H1 (cell line): ENCODE measurements around the gene CEP104. TPM values are rescaled to one million over a fixed set of nuclear protein-coding genes. Genes with fewer than 3 reads are reported as not detected.
"Not testable (repeated sequence)": the region's sequence is repeated elsewhere in the genome, so short reads cannot be mapped to it uniquely, and the experiment has no call there.

ENCODE experiments used
- CTCF ChIA-PET: fragments of 300-600 bp; sonication (Branson Sonifier 250); formaldehyde crosslinking; loops from one replicate; lab custom pipeline; 2021; ENCODE audit not compliant: partially characterized antibody; lab: Charles Lee
- POLR2A ChIA-PET: fragments of 300-600 bp; sonication (Branson Sonifier 250); formaldehyde crosslinking; loops from one replicate; lab custom pipeline; 2021; ENCODE audit warnings: inconsistent platforms; ENCODE audit not compliant: partially characterized antibody; lab: Charles Lee
- DNase-seq, 2 experiments: peaks; one replicate each; pipeline versions ENCODE4 v3.0.0 to v3.0.0-alpha.2; 2010 to 2022; ENCODE audit warnings: low spot score in 2 of 2, low read depth in 1 of 2, mixed read lengths in 1 of 2
- FAIRE-seq: peaks from 2 replicates; lab custom pipeline; 2011; peaks lifted over from hg19 to GRCh38; lab: Jason Lieb, UNC
- H2AFZ ChIP-seq: 2 replicates; pipeline ENCODE4 v1.8.1; 2012; ENCODE audit warnings: low read length, inconsistent platforms
- H2AK5ac ChIP-seq: 2 replicates; pipeline ENCODE4 v1.6.1; 2013; ENCODE audit warnings: low read depth, low read length
- H2BK120ac ChIP-seq: replicated peaks from 2 replicates; pipeline ENCODE3; 2013; ENCODE audit warnings: low read depth, low read length, inconsistent platforms
- H2BK12ac ChIP-seq: 2 replicates; pipeline ENCODE4 v1.6.1; 2013; ENCODE audit warnings: low read depth, low read length
- H2BK15ac ChIP-seq: 2 replicates; pipeline ENCODE4 v1.6.1; 2013; ENCODE audit warnings: low read length
- H2BK20ac ChIP-seq: 2 replicates; pipeline ENCODE4 v1.6.1; 2013; ENCODE audit warnings: low read length
- H2BK5ac ChIP-seq: 2 replicates; pipeline ENCODE4 v1.6.1; 2013; ENCODE audit warnings: low read depth, low read length
- H3K14ac ChIP-seq: 2 replicates; pipeline ENCODE4 v1.6.1; 2013; ENCODE audit warnings: inconsistent platforms; ENCODE audit not compliant: insufficient read length
- H3K18ac ChIP-seq: 2 replicates; pipeline ENCODE4 v1.6.1; 2013; ENCODE audit warnings: low read length; ENCODE audit errors: extremely low read depth
- H3K23ac ChIP-seq: 2 replicates; pipeline ENCODE4 v1.6.1; 2013; ENCODE audit warnings: inconsistent platforms; ENCODE audit not compliant: insufficient read length
- H3K23me2 ChIP-seq: 2 replicates; pipeline ENCODE4 v1.6.1; 2013; ENCODE audit warnings: low read depth, low read length
- H3K27ac ChIP-seq: 2 replicates; pipeline ENCODE4 v1.6.1; 2011; ENCODE audit warnings: low read depth, low read length, inconsistent platforms
- H3K27me3 ChIP-seq, 4 experiments: replicated peaks in 1 of 4; 1 replicate in 1 of 4; 2 replicates in 3 of 4; pipeline versions ENCODE4 v1.6.1 to v1.8.1; 2011 to 2013; ENCODE audit warnings: low read length in 3 of 4, mild to moderate bottlenecking in 3 of 4, inconsistent platforms in 2 of 4, mixed read lengths in 2 of 4, moderate library complexity in 1 of 4; ENCODE audit not compliant: control insufficient read depth in 3 of 4, insufficient read depth in 3 of 4; ENCODE audit errors: extremely low read depth in 1 of 4
- H3K36me3 ChIP-seq, 4 experiments: 2 replicates each; pipeline versions ENCODE4 v1.6.1 to v1.8.1; 2011 to 2013; ENCODE audit warnings: mild to moderate bottlenecking in 4 of 4, low read length in 3 of 4, moderate library complexity in 2 of 4, control low read depth in 1 of 4, inconsistent platforms in 1 of 4; ENCODE audit not compliant: insufficient read depth in 4 of 4, control insufficient read depth in 2 of 4
- H3K4ac ChIP-seq: replicated peaks from 2 replicates; pipeline ENCODE3; 2013; ENCODE audit warnings: low read length, low read depth, mixed read lengths, inconsistent platforms; ENCODE audit not compliant: insufficient read length
- H3K4me1 ChIP-seq, 4 experiments: replicated peaks in 1 of 4; 1 replicate in 1 of 4; 2 replicates in 3 of 4; pipeline versions ENCODE4 v1.6.1 to v1.8.1; 2011 to 2013; ENCODE audit warnings: low read length in 3 of 4, inconsistent platforms in 2 of 4, mixed read lengths in 1 of 4; ENCODE audit not compliant: insufficient read depth in 4 of 4, control insufficient read depth in 3 of 4
- H3K4me2 ChIP-seq, 2 experiments: 2 replicates each; pipeline versions ENCODE4 v1.6.1 to v1.8.1; 2011 to 2013; ENCODE audit warnings: low read depth in 2 of 2, low read length in 2 of 2, control low read depth in 1 of 2, inconsistent platforms in 1 of 2, mild to moderate bottlenecking in 1 of 2; ENCODE audit not compliant: insufficient read depth in 1 of 2
- H3K4me3 ChIP-seq, 4 experiments: fragments of 200-600, 300-600 bp in 1 of 4; sonication (generic), shearing (Covaris generic), sonication (Bioruptor Twin) in 1 of 4; 2 replicates each; pipeline versions ENCODE4 v1.5.1 to v1.8.1; 2011 to 2016; ENCODE audit warnings: low read length in 4 of 4, low read depth in 3 of 4, control low read depth in 2 of 4, inconsistent platforms in 2 of 4, mild to moderate bottlenecking in 2 of 4, mixed read lengths in 1 of 4, moderate library complexity in 1 of 4; ENCODE audit not compliant: insufficient read depth in 2 of 4; ENCODE audit errors: extremely low read depth in 1 of 4
- H3K56ac ChIP-seq: replicated peaks from 2 replicates; pipeline ENCODE3; 2013; ENCODE audit warnings: low read depth, mild to moderate bottlenecking, mixed read lengths, low read length, inconsistent platforms; ENCODE audit not compliant: insufficient read length
- H3K79me1 ChIP-seq: 2 replicates; pipeline ENCODE4 v1.6.1; 2013; ENCODE audit warnings: low read depth, low read length, control low read depth
- H3K79me2 ChIP-seq, 2 experiments: 2 replicates each; pipeline versions ENCODE4 v1.6.1 to v1.8.1; 2012 to 2013; ENCODE audit warnings: low read length in 2 of 2, mild to moderate bottlenecking in 2 of 2, inconsistent platforms in 1 of 2; ENCODE audit not compliant: insufficient read depth in 2 of 2, control insufficient read depth in 1 of 2
- H3K9ac ChIP-seq, 4 experiments: replicated peaks in 1 of 4; 1 replicate in 1 of 4; 2 replicates in 3 of 4; pipeline versions ENCODE4 v1.6.1 to v1.8.1; 2011 to 2013; ENCODE audit warnings: low read depth in 3 of 4, low read length in 3 of 4, control low read depth in 2 of 4, mild to moderate bottlenecking in 2 of 4, moderate library complexity in 2 of 4, inconsistent platforms in 1 of 4; ENCODE audit errors: extremely low read depth in 1 of 4
- H3K9me3 ChIP-seq, 2 experiments: 2 replicates each; pipeline versions ENCODE4 v1.6.1 to v1.8.1; 2012 to 2013; ENCODE audit warnings: mild to moderate bottlenecking in 2 of 2, moderate library complexity in 2 of 2, control low read depth in 1 of 2, inconsistent platforms in 1 of 2, low read depth in 1 of 2, low read length in 1 of 2, mixed read lengths in 1 of 2; ENCODE audit not compliant: insufficient read depth in 2 of 2
- H4K20me1 ChIP-seq, 2 experiments: replicated peaks in 1 of 2; 2 replicates each; pipeline versions ENCODE3 to v1.8.1; 2011 to 2013; ENCODE audit warnings: inconsistent platforms in 2 of 2, low read length in 2 of 2, mild to moderate bottlenecking in 1 of 2; ENCODE audit not compliant: insufficient read depth in 2 of 2, control insufficient read depth in 1 of 2
- H4K5ac ChIP-seq: 2 replicates; pipeline ENCODE4 v1.6.1; 2013; ENCODE audit warnings: low read length, low read depth, mixed read lengths, inconsistent platforms; ENCODE audit not compliant: insufficient read length
- H4K8ac ChIP-seq: 2 replicates; pipeline ENCODE4 v1.8.0; 2013; ENCODE audit warnings: mild to moderate bottlenecking, moderate library complexity, low read length, inconsistent platforms; ENCODE audit not compliant: insufficient read depth; ENCODE audit errors: extremely low read depth
- H4K91ac ChIP-seq: replicated peaks from 2 replicates; pipeline ENCODE3; 2013; ENCODE audit warnings: low read length, mixed read lengths, inconsistent platforms; ENCODE audit not compliant: insufficient read length
- WGBS, 2 experiments: shearing (Covaris generic) in 1 of 2; methylation state at CpG; one replicate each; pipeline versions ENCODE4 v1.1.6 to v1.1.7; 2013 to 2015; ENCODE audit warnings: low lambda C conversion rate in 2 of 2, mixed read lengths in 2 of 2, inconsistent platforms in 1 of 2, low coverage in 1 of 2, missing lambda C conversion rate in 1 of 2; ENCODE audit not compliant: insufficient replicate concordance in 2 of 2, insufficient coverage in 1 of 2, insufficient read length in 1 of 2; ENCODE audit errors: extremely low coverage in 1 of 2, missing lambda C conversion rate in 1 of 2; 5-methylcytosine and 5-hydroxymethylcytosine counted together
- polyA plus RNA-seq, 7 experiments: library from polyadenylated mRNA; depleted of rRNA in 3 of 7; stranded (reverse) in 5 of 7; unstranded in 2 of 7; fragments of >200 nt in 5 of 7; fragments of 200-250 nt in 2 of 7; gene quantifications; 1 replicate in 5 of 7; 2 replicates in 1 of 7; 4 replicates in 1 of 7; pipeline versions ENCODE4 v1.2.1 to v1.2.3, GENCODE V29; 2011 to 2013; ENCODE audit warnings: missing spikeins in 2 of 7, mixed read lengths in 2 of 7
- total RNA-seq: library from RNA; stranded (reverse); fragmentation: NEBNext Ultra II Directional; extraction: Animal tissue kit (Norgen Biotek cat#: 25700); gene quantifications from 2 replicates; pipeline ENCODE4 v1.2.1, GENCODE V29; 2021

Gene CEP104
- total and polyA plus RNA-seq, 2 of the 8 experiments (the other 6 are each of a cell fraction or from before 2014, with no cell fraction given), result 8.0 to 43.9 TPM

DNA sequence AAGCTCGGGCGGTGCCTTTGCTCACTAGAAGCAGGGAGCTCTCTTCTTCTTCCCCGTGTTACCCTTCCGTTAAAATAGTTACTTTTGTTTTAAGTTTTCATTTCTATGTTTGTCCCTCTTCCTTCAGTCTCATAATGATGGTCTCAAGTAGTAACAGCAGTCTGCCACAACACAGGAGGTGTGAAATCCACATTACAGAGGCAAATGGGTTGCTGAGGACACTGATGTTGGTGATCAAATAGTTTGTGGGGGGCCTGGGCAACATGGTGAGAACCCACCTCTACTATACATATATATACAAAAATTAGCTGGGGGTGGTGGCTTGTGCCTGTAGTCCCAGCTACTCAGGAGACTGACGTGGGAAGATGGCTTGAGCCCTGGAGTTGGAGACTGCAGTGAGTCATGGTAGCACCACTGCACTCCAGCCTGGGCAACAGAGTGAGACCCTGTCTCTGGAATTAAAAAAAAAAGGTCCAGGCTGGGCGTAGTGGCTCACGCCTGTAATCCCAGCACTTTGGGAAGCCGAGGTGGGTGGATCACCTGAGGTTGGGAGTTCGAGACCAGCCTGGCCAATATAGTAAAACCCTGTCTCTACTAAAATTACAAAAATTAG is 46.8 kb downstream of the CEP104 start:
- H2BK15ac ChIP-seq, H3K18ac ChIP-seq, H3K27ac ChIP-seq, H4K91ac ChIP-seq, H2BK120ac ChIP-seq, H2BK20ac ChIP-seq, H3K9ac ChIP-seq, H3K23me2 ChIP-seq, H3K14ac ChIP-seq, H2AFZ ChIP-seq, H3K56ac ChIP-seq, H3K36me3 ChIP-seq, H4K20me1 ChIP-seq, H2BK5ac ChIP-seq, H4K8ac ChIP-seq, H3K27me3 ChIP-seq, H2AK5ac ChIP-seq, H2BK12ac ChIP-seq, H3K23ac ChIP-seq, DNase-seq, H4K5ac ChIP-seq, H3K4me2 ChIP-seq, H3K79me1 ChIP-seq, FAIRE-seq, H3K4me3 ChIP-seq, H3K79me2 ChIP-seq, H3K4me1 ChIP-seq, H3K4ac ChIP-seq: not testable (repeated sequence)
- ChIA-PET POLR2A (interaction anchor here (0.7 to 1.5 kb wide), 3 partner anchors 11 to 357 kb away, joined by 3 to 4 read pairs (median 3); no protein-coding TSS in a partner anchor), CTCF (interaction anchor here (1.3 to 1.8 kb wide), 2 partner anchors 8 to 9 kb away, joined by 4 to 5 read pairs; no protein-coding TSS in a partner anchor)
- peaks cover 8 to 20% of the 10 kb centered on the region in 2 experiments; a peak in 3 of 4 replicates for H3K9me3 ChIP-seq
- 88% methylated on average over 8 of the region's 9 CpGs; no CpG with 5 or more reads in 1 of the 2 experiments for WGBS, 2 experiments
